Anterior cingulate cortex (tissue), 58 donors: Measurements from ENCODE around the gene ADAM23.
A peak's percentile ranks its signal among the peaks of the same experiment; 100 is the strongest.

Source experiments
- DNase-seq, 58 donors: peaks; one replicate each; lab custom pipeline; 2025; lab: John Stamatoyannopoulos, UW

The ADAM23 gene

GRCh38 chr2:206442474-206442832 lies 879 bp upstream of the ADAM23 start:
- DNase-seq, result no peak

DNA sequence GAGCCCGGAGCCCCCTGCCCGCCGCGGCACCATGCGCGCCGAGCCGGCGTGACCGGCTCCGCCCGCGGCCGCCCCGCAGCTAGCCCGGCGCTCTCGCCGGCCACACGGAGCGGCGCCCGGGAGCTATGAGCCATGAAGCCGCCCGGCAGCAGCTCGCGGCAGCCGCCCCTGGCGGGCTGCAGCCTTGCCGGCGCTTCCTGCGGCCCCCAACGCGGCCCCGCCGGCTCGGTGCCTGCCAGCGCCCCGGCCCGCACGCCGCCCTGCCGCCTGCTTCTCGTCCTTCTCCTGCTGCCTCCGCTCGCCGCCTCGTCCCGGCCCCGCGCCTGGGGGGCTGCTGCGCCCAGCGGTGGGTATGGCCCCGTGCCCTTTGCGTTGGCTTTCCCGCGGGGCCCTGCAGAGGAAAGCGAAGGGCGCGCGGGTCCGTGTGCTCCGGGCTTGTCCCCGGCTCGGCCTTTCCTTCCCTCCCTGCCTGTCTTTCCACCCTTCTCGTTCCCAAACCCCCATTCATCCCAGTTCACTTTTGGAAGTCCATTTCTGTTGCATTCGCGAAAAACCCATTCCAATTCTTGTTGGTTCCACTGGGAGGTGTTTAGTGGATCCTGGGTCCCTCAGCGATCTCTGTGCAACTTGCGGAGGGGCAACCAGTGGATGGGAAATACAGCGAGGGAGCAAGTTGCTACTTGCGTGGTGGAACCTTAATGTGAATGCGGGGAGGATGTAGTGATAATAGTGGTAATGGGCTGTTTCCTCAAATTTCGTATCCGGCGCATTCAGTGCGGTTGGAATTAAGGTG lies 599 bp downstream of the ADAM23 start:
- peak in 33 of 58 donors; percentile 5 to 67 (median 41) for DNase-seq

GRCh38 chr2:206445948-206446347 lies 2.6 kb downstream of the ADAM23 start:
- no peak for DNase-seq

DNA sequence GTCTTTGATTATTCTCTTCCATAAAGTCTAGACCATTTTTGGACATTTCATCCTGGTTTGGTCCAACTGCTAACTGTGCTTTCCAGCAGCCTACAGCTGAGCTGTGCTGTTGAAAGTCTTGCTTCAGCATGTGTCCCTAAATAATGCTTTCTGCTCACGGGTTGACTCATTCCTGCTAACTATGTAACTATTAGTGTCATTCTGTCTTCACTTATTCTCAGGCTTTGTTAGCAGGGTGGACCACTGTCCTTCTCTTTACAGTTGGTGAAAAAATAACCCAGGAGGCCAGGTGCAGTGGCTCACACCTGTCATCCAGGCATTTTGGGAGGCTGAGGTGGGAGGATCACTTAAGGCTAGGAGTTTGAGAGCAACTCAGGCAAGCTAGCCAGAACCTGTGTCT lies 8.9 kb downstream of the ADAM23 start:
- DNase-seq, result peak in 2 of 58 donors; percentile 9 to 10

DNA sequence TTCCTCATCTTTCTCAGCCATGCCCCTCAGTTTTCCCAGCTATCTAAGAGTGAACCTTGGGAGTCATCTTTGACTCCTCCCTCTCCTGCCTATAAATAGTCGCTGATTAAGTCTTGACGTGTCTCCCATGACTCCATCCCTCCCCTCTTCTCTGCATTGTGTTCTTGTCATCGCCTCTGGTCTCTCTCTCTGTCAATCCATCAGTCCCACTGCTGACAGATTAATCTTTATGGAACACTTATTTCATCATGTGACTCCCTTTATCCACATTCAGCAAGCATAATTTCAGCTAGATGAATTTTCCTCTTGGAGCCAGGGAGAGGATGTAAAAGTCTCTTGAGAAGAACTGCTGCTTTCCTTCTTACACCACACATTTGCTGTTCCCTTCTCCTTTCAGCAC lies 9.4 kb downstream of the ADAM23 start:
- DNase-seq, result no peak

DNA sequence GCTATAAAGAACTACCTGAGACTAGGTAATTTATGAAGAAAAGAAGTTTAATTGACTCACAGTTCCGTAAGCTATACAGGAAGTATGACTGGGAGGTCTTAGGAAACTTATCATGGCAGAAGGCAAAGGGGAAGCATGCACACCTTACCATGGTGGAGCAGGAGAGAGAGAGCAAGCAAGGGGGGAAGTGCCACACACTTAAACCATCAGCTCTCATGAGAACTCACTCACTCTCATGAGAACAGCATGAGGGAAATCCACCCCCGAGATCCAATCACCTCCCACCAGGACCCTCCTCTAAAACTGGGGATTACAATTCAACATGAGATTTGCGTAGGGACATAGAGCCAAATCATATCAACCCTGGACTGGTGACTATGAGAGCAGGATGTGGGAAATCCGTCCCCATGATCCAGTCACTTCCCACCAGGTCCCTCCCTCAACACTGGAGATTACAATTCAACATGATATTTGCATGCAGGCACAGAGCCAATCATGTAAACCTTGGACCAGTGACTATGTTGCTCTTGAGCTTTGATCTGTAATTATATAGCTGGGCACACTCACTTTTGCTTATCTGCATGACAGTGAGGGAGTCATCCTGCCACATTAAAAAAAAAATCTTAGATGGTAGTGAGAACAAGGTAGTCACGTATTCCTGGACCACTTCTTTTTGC lies 12.9 kb downstream of the ADAM23 start:
- no peak for DNase-seq

GRCh38 chr2:206457188-206457634 lies 13.9 kb downstream of the ADAM23 start:
- no peak for DNase-seq

- no peak for DNase-seq
Observed at GRCh38 chr2:206462240-206462854, 19.0 kb downstream of the ADAM23 start.

- DNase-seq, result no peak
Observed at GRCh38 chr2:206463685-206464084, 20.4 kb downstream of the ADAM23 start.

DNA sequence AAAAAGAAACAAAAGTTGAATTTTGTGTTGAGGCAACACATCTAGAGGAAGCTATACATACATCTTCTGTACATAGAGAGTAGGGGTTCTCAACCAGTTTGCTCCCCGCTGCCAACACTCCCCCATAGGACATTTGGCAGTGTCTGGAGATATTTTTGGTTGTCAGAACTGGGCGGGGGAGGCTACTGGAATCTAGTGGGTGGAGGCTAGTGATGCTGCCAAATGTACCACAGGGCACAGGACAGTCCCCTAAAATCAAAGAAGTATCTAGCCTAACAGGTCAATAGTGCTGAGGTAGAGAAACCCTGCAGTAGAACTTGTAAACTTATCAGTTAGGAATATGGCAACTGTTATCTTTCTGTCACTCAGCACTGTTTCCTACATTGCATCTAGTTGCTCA lies 21.3 kb downstream of the ADAM23 start:
- no peak for DNase-seq

DNA sequence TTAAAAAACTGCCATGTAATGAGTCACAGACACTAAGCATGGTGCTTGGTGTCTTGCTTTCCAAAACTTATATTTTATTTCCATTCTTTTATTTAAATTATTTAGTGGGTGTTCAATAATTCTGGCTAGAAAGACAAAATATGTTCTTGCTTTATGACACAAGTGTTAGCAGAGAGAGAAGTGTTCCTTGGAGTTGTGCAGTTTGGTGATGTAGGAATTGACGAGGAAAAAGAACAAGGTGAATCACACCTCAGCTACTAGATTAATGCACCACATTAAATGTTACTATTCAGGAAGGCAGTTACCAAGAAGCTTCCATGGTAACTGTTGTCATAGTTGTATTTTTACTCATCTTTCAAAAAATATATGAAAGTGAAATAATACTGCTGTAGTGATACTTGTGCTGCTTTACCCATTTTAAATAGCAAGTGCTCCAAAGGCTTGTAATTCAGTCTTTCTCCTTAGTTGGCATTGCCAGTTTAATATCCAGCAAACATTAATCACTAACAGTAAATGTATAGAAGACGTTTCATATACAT lies 28.3 kb downstream of the ADAM23 start:
- DNase-seq, result no peak

GRCh38 chr2:206472094-206472493 lies 28.8 kb downstream of the ADAM23 start:
- DNase-seq, result no peak

- no peak for DNase-seq
Observed at GRCh38 chr2:206474099-206474498, 30.8 kb downstream of the ADAM23 start.

DNA sequence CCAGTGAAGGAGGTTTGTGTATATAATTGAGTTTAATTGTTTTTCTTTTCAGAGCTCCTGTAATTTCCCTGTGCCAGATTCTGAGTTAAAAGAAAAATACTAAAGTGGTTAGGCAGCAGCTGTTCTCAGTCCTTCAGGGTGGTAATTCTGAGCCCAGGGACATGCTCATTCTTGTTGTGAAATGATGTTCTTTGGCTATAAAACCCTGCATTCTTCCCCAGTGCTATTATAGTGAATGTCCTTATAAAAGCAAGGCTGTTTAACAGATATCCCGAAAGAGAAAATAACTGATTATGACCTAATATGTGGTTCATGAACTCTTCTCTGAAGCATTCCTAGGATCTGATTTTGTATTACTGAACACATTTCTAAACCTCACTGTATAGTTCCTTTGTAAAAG lies 34.0 kb downstream of the ADAM23 start:
- no peak for DNase-seq

DNA sequence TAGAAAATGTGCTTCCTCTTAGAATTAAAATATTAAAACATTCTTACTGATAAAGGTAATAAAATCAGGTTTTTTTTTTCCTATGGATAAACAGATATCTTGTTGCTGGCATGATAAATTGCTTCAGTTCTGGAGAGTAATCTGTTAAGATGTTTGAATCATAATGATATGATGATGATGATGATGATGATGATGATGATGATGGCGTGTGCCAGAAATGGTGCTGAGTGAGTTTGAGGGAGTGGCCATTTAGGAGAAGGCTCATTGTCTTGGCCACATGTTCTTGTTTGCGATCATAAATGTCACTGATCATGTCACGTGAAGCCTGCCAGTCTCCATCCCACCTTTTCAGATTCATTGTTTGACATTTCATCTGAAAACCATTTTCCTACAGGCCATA lies 35.0 kb downstream of the ADAM23 start:
- DNase-seq, result no peak

DNA sequence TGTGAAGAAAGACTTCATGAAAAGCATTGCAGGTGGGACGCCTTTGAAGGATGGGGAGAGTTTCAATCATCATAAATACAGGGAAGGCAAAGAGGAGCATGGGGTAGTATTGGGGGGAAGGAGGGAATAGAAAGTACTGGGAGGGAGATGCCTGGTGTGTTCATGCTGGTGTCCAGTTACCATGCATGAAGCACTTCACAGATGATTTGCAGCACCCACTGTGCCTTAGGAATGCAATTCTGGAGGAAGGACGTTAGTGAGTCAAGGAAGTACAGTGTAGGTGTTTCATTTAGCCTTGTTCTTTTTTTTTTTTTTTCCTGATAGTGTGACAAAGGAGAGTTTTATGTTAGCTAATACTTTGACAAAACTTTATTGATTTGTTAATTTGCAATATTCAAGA lies 36.8 kb downstream of the ADAM23 start:
- DNase-seq, result no peak

GRCh38 chr2:206480620-206481019 lies 37.3 kb downstream of the ADAM23 start:
- no peak for DNase-seq

DNA sequence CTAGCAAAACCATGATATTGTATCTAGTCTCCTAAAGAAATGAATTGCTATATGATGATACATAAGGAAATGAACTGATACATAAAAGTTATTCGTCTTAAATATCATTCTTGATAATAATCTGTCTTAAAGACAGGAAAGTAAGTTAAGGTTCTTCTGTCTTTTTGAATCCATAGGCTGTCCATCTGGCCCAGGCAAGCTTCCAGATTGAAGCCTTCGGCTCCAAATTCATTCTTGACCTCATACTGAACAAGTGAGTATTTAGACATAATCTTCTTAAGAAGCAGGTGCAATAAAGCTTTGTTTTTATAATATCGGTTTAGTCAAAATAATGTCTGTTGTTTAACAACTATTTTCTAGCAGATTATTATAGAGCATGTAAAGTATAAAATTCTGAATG lies 37.7 kb downstream of the ADAM23 start:
- DNase-seq, result no peak

- DNase-seq, result no peak
Observed at GRCh38 chr2:206482123-206482522, 38.8 kb downstream of the ADAM23 start.

DNA sequence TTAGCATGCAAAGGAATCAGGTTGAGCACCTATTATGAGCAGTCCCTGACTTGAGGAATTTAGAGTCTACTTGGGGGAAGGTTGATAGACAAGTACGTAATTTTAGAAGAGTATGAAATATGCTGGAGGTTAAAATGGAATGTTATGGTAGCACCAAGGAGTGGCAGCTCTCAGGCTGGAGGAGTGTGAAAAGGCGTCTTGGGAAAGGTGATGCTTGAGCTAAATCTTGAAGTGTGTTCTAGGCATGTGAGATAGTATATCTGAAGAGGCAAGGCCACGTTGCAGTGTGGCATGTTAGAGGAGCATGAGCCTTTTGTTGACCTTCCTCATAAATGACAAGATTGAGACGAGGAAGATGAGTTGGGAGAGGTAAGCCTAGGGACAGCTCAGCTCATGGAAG lies 39.3 kb downstream of the ADAM23 start:
- no peak for DNase-seq

DNA sequence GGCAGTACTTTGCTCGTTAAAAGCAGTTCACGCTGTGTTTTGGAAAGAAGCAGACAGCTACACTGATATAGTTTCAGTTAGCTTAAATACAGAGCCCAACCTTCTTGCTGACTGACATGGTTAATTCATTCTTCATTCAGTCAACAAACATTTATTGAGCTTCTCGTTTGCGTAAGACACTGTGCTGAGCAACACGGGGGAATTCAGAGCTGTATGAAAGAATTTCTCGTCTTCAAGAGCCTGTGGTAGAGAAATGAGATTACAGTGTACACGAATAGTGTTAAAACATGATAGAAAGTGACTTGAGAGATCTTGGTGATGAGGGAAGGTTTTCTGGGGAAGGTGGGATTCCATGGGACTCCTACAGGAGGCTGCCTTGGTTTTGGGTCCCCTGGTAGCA lies 44.7 kb downstream of the ADAM23 start:
- no peak for DNase-seq
